ENCODE results near the gene ABCA9.

The ABCA9 gene

GRCh38 chr17:69067274-69068047 lies 6.7 kb upstream of the ABCA9 start:
- DNase-seq (ENCODE audit: low read depth), result no peak

- no peak for DNase-seq (ENCODE audit: low read depth)
Observed at GRCh38 chr17:69066482-69066881, 5.8 kb upstream of the ABCA9 start.

- no peak for DNase-seq (ENCODE audit: low read depth)
Observed at GRCh38 chr17:69065113-69065512, 4.4 kb upstream of the ABCA9 start.

GRCh38 chr17:69064476-69064875 lies 3.7 kb upstream of the ABCA9 start:
- no peak for DNase-seq (ENCODE audit: low read depth)

GRCh38 chr17:69064001-69064400 lies 3.3 kb upstream of the ABCA9 start:
- DNase-seq (ENCODE audit: low read depth), result no peak

- DNase-seq (ENCODE audit: low read depth), result no peak
Observed at GRCh38 chr17:69062860-69063581, 2.3 kb upstream of the ABCA9 start.

GRCh38 chr17:69061721-69062556 lies 1.2 kb upstream of the ABCA9 start:
- DNase-seq (ENCODE audit: low read depth), result no peak

GRCh38 chr17:69059458-69060175 lies 1.1 kb downstream of the ABCA9 start:
- no peak for DNase-seq (ENCODE audit: low read depth)

GRCh38 chr17:69058165-69058564 lies 2.6 kb downstream of the ABCA9 start:
- no peak for DNase-seq (ENCODE audit: low read depth)

- no peak for DNase-seq (ENCODE audit: low read depth)
Observed at GRCh38 chr17:69057280-69057679, 3.4 kb downstream of the ABCA9 start.

- no peak for DNase-seq (ENCODE audit: low read depth)
Observed at GRCh38 chr17:69056179-69056823, 4.4 kb downstream of the ABCA9 start.

- no peak for DNase-seq (ENCODE audit: low read depth)
Observed at GRCh38 chr17:69055334-69055733, 5.4 kb downstream of the ABCA9 start.

- DNase-seq (ENCODE audit: low read depth), result no peak
Observed at GRCh38 chr17:69050999-69051775, 9.5 kb downstream of the ABCA9 start.

- no peak for DNase-seq (ENCODE audit: low read depth)
Observed at GRCh38 chr17:69048634-69049033, 12.1 kb downstream of the ABCA9 start.

GRCh38 chr17:69047368-69048263 lies 13.1 kb downstream of the ABCA9 start:
- no peak for DNase-seq (ENCODE audit: low read depth)

- no peak for DNase-seq (ENCODE audit: low read depth)
Observed at GRCh38 chr17:69046121-69046807, 14.5 kb downstream of the ABCA9 start.

- no peak for DNase-seq (ENCODE audit: low read depth)
Observed at GRCh38 chr17:69045646-69046045, 15.1 kb downstream of the ABCA9 start.

GRCh38 chr17:69044371-69044770 lies 16.4 kb downstream of the ABCA9 start:
- no peak for DNase-seq (ENCODE audit: low read depth)

Data from T follicular helper cell (primary cell).